ENCODE measurements around the gene HSPG2.

The HSPG2 gene

GRCh38 chr1:21879928-21880618, 57.0 kb downstream of the HSPG2 start:
- no peak for FAIRE-seq

GRCh38 chr1:21878840-21879478, 58.2 kb downstream of the HSPG2 start:
- no peak for FAIRE-seq

GRCh38 chr1:21878009-21878773, 58.9 kb downstream of the HSPG2 start:
- no peak for FAIRE-seq

- no peak for FAIRE-seq
These were observed 60.8 kb downstream of the HSPG2 start for GRCh38 chr1:21876267-21876666.

GRCh38 chr1:21875621-21876063, 61.5 kb downstream of the HSPG2 start:
- FAIRE-seq = no peak

- no peak for FAIRE-seq
These were observed 62.1 kb downstream of the HSPG2 start for GRCh38 chr1:21874778-21875547.

- FAIRE-seq = no peak
These were observed 62.8 kb downstream of the HSPG2 start for GRCh38 chr1:21874328-21874727.

- no peak for FAIRE-seq
These were observed 63.3 kb downstream of the HSPG2 start for GRCh38 chr1:21873761-21874160.

GRCh38 chr1:21873174-21873573, 63.9 kb downstream of the HSPG2 start:
- FAIRE-seq = no peak

GRCh38 chr1:21872445-21873079, 64.5 kb downstream of the HSPG2 start:
- no peak for FAIRE-seq

- no peak for FAIRE-seq
These were observed 65.2 kb downstream of the HSPG2 start for GRCh38 chr1:21871943-21872342.

GRCh38 chr1:21870611-21871010, 66.5 kb downstream of the HSPG2 start:
- FAIRE-seq = no peak

GRCh38 chr1:21869620-21870121, 67.4 kb downstream of the HSPG2 start:
- no peak for FAIRE-seq

GRCh38 chr1:21868941-21869454, 68.1 kb downstream of the HSPG2 start:
- no peak for FAIRE-seq

- no peak for FAIRE-seq
These were observed 68.6 kb downstream of the HSPG2 start for GRCh38 chr1:21868482-21868881.

- FAIRE-seq = no peak
These were observed 69.6 kb downstream of the HSPG2 start for GRCh38 chr1:21867451-21867996.

GRCh38 chr1:21866707-21867043, 70.4 kb downstream of the HSPG2 start:
- FAIRE-seq = no peak

- no peak for FAIRE-seq
These were observed 71.0 kb downstream of the HSPG2 start for GRCh38 chr1:21865943-21866706.

- no peak for FAIRE-seq
These were observed 71.5 kb downstream of the HSPG2 start for GRCh38 chr1:21865609-21865942.

GRCh38 chr1:21864730-21865129, 72.4 kb downstream of the HSPG2 start:
- FAIRE-seq = no peak

GRCh38 chr1:21863981-21864380, 73.1 kb downstream of the HSPG2 start:
- no peak for FAIRE-seq

Data from endometrium (tissue), 2 donors.